Right atrium auricular region (tissue), 2 donors: ENCODE data around the gene FMO1. TPM values are rescaled to one million over a fixed set of nuclear protein-coding genes. Genes with fewer than 3 reads are reported as not detected.

Experiments
- DNase-seq: peaks from one replicate; pipeline ENCODE4 v3.0.0-alpha.2; 2019; ENCODE audit warnings: low spot score
- H3K27ac ChIP-seq, 2 donors: fragments of 200-600 bp; sonication (generic); 1 replicate in 1 of 2; 2 replicates in 1 of 2; pipeline ENCODE4 v1.5.1; 2016 to 2019
- H3K27me3 ChIP-seq, 2 donors: fragments of 200-600 bp; sonication (generic); one replicate each; pipeline versions ENCODE4 v1.5.1 to v1.6.0; 2017 to 2019
- H3K36me3 ChIP-seq: fragments of 200-600 bp; sonication (generic); one replicate; pipeline ENCODE4 v1.5.1; 2016
- H3K4me1 ChIP-seq, 2 donors: fragments of 200-600 bp; sonication (generic); one replicate each; pipeline versions ENCODE4 v1.5.1 to v1.6.0; 2017 to 2019
- H3K4me3 ChIP-seq, 2 donors: fragments of 200-600 bp; sonication (generic); 1 replicate in 1 of 2; 2 replicates in 1 of 2; pipeline ENCODE4 v1.5.1; 2017 to 2019; ENCODE audit warnings: mild to moderate bottlenecking in 1 of 2, moderate library complexity in 1 of 2
- H3K9me3 ChIP-seq, 2 donors: fragments of 200-600 bp; sonication (generic); one replicate each; pipeline ENCODE4 v1.5.1; 2019
- CTCF ChIP-seq, 2 donors: fragments of 200-600 bp; sonication (generic); IDR thresholded peaks; one replicate each; pipeline ENCODE4 v1.5.1; 2019; ENCODE audit warnings: antibody characterized with exemption in 2 of 2
- total RNA-seq, 2 donors: library from RNA; depleted of rRNA; stranded (reverse); fragments of >200 nt; gene quantifications; one replicate each; pipeline ENCODE4 v1.1.0, GENCODE V29; 2016

FMO1 gene
- total RNA-seq, 2 donors from 2014 or later = 0.37 to 0.47 TPM

GRCh38 chr1:171210355-171210754 lies 37.9 kb upstream of the FMO1 start:
- H3K4me1 ChIP-seq = peaks cover 0 to 24% of the 10 kb centered on the region in 2 donors
- H3K4me3 ChIP-seq = no peak overlapping the region
- H3K9me3 ChIP-seq = no peaks in the 10 kb centered on the region
- H3K27me3 ChIP-seq = no peaks in the 10 kb centered on the region
- no peak for DNase-seq
- H3K27ac ChIP-seq = peak overlapping the region in 1 of 2 donors; percentile 56
- H3K36me3 ChIP-seq = peaks cover 8% of the 10 kb centered on the region
- TF ChIP-seq CTCF (IDR thresholded peaks at IDR 0.05) = no peak

- no peaks in the 10 kb centered on the region for H3K36me3 ChIP-seq
- DNase-seq = no peak
- no peak for TF ChIP-seq CTCF (IDR thresholded peaks at IDR 0.05)
- H3K4me1 ChIP-seq = peaks cover 0 to 20% of the 10 kb centered on the region in 2 donors
- H3K9me3 ChIP-seq = no peaks in the 10 kb centered on the region
- H3K27me3 ChIP-seq = no peaks in the 10 kb centered on the region
- no peak overlapping the region for H3K27ac ChIP-seq
- no peak overlapping the region for H3K4me3 ChIP-seq
Observed at GRCh38 chr1:171212607-171213351, 35.5 kb upstream of the FMO1 start.

GRCh38 chr1:171213559-171214454 lies 34.5 kb upstream of the FMO1 start:
- H3K27ac ChIP-seq = no peak overlapping the region
- H3K9me3 ChIP-seq = no peaks in the 10 kb centered on the region
- H3K27me3 ChIP-seq = no peaks in the 10 kb centered on the region
- no peaks in the 10 kb centered on the region for H3K36me3 ChIP-seq
- peaks cover 0 to 23% of the 10 kb centered on the region in 2 donors for H3K4me1 ChIP-seq
- no peak overlapping the region for H3K4me3 ChIP-seq
- TF ChIP-seq CTCF (IDR thresholded peaks at IDR 0.05) = no peak
- no peak for DNase-seq

- H3K36me3 ChIP-seq = no peaks in the 10 kb centered on the region
- TF ChIP-seq CTCF (IDR thresholded peaks at IDR 0.05) = no peak
- no peak for DNase-seq
- H3K9me3 ChIP-seq = no peaks in the 10 kb centered on the region
- no peaks in the 10 kb centered on the region for H3K27me3 ChIP-seq
- peaks cover 0 to 33% of the 10 kb centered on the region in 2 donors for H3K4me1 ChIP-seq
- no peak overlapping the region for H3K4me3 ChIP-seq
- no peak overlapping the region for H3K27ac ChIP-seq
Observed at GRCh38 chr1:171217658-171218443, 30.4 kb upstream of the FMO1 start.

GRCh38 chr1:171218661-171219060 lies 29.6 kb upstream of the FMO1 start:
- Histone ChIP-seq H3K9me3 (no peaks in the 10 kb centered on the region), H3K4me3 (no peak overlapping the region), H3K36me3 (no peaks in the 10 kb centered on the region), H3K27me3 (no peaks in the 10 kb centered on the region), H3K27ac (no peak overlapping the region), H3K4me1 (peaks cover 0 to 38% of the 10 kb centered on the region in 2 donors)
- no peak for TF ChIP-seq CTCF (IDR thresholded peaks at IDR 0.05)
- DNase-seq = no peak
